Esophagus muscularis mucosa (tissue), 4 donors: Measurements from ENCODE around the gene ANTXR1. TPM values are rescaled to one million over a fixed set of nuclear protein-coding genes. Genes with fewer than 3 reads are reported as not detected.

Experiments
- DNase-seq: peaks from one replicate; pipeline ENCODE4 v3.0.0-alpha.2; 2017; ENCODE audit errors: extremely low spot score
- H3K27ac ChIP-seq, 4 donors: fragments of 200-600 bp; sonication (generic); replicated peaks in 1 of 4; 1 replicate in 3 of 4; 2 replicates in 1 of 4; pipeline ENCODE4 v1.5.1; 2016 to 2019; ENCODE audit warnings: mild to moderate bottlenecking in 1 of 4
- H3K27me3 ChIP-seq, 4 donors: fragments of 200-600 bp; sonication (generic); one replicate each; pipeline versions ENCODE4 v1.5.1 to v1.6.0; 2016 to 2019
- H3K36me3 ChIP-seq, 4 donors: fragments of 200-600 bp; sonication (generic); one replicate each; pipeline ENCODE4 v1.5.1; 2016 to 2019
- H3K4me1 ChIP-seq, 4 donors: fragments of 200-600 bp; sonication (generic); one replicate each; pipeline ENCODE4 v1.5.1; 2016 to 2019
- H3K4me3 ChIP-seq, 4 donors: fragments of 200-600 bp; sonication (generic); 1 replicate in 2 of 4; 2 replicates in 2 of 4; pipeline ENCODE4 v1.5.1; 2016 to 2019; ENCODE audit warnings: mild to moderate bottlenecking in 4 of 4, moderate library complexity in 1 of 4
- H3K9me3 ChIP-seq, 4 donors: fragments of 200-600 bp; sonication (generic); 1 replicate in 3 of 4; 2 replicates in 1 of 4; pipeline ENCODE4 v1.5.1; 2016 to 2019
- CTCF ChIP-seq, 3 experiments: fragments of 200-600 bp in 2 of 3; fragments of 450-650 bp in 1 of 3; sonication (generic) in 2 of 3; IDR thresholded peaks; one replicate each; pipeline ENCODE4 v1.5.1; 2017 to 2019; ENCODE audit warnings: antibody characterized with exemption in 3 of 3, mild to moderate bottlenecking in 2 of 3, moderate library complexity in 1 of 3
- EP300 ChIP-seq: sonication (generic); formaldehyde crosslinking; IDR thresholded peaks from one replicate; pipeline ENCODE4 v1.6.1; 2017; ENCODE audit warnings: antibody characterized with exemption
- POLR2A ChIP-seq: fragments of 450-650 bp; IDR thresholded peaks from one replicate; pipeline ENCODE4 v1.6.1; 2017; ENCODE audit warnings: antibody characterized with exemption, moderate library complexity, mild to moderate bottlenecking, low read depth
- POLR2AphosphoS5 ChIP-seq, 2 donors: sonication (generic); formaldehyde crosslinking; IDR thresholded peaks; one replicate each; pipeline ENCODE4 v1.6.1; 2017; ENCODE audit warnings: antibody characterized with exemption in 2 of 2
- WGBS: methylation state at CpG from one replicate; pipeline ENCODE4 v1.1.5; 2018; 5-methylcytosine and 5-hydroxymethylcytosine counted together
- intact Hi-C: fragments of 100-400 bp; cut with DNase I; formaldehyde crosslinking; loops from one replicate; pipeline ENCODE4 v1.15.1; 2023
- total RNA-seq, 4 donors: library from RNA; depleted of rRNA; stranded (reverse); fragments of >200 nt; gene quantifications; one replicate each; pipeline versions ENCODE4 v1.1.0 to v1.2.1, GENCODE V29; 2016

Gene ANTXR1
- total RNA-seq, 4 donors from 2014 or later, result 74.6 to 115 (median 92.1) TPM

- no peak overlapping the region for H3K4me3 ChIP-seq
- no peaks in the 10 kb centered on the region for H3K9me3 ChIP-seq
- no peaks in the 10 kb centered on the region for H3K27me3 ChIP-seq
- 70% methylated on average over 3 of the region's 3 CpGs for WGBS
- intact Hi-C loops, result no loop called here
- H3K4me1 ChIP-seq, result peaks cover 9 to 71% (median 63%) of the 10 kb centered on the region in 4 donors
- peaks cover 0 to 23% (median 6%) of the 10 kb centered on the region in 4 donors for H3K36me3 ChIP-seq
- TF ChIP-seq CTCF (IDR thresholded peaks at IDR 0.05), result no peak
- TF ChIP-seq EP300, result no peak
- no peak for TF ChIP-seq POLR2A
- no peak for TF ChIP-seq POLR2AphosphoS5 (IDR thresholded peaks at IDR 0.05)
- peak overlapping the region; percentile 87 to 91 (median 88) for H3K27ac ChIP-seq
- no peak for DNase-seq
Measured at GRCh38 chr2:69178756-69179155, 165.8 kb downstream of the ANTXR1 start.

GRCh38 chr2:69180227-69180626 lies 167.2 kb downstream of the ANTXR1 start:
- H3K4me1 ChIP-seq, result peaks cover 9 to 63% (median 58%) of the 10 kb centered on the region in 4 donors
- intact Hi-C loops, result no loop called here
- peaks cover 0 to 38% (median 7%) of the 10 kb centered on the region in 4 donors for H3K36me3 ChIP-seq
- DNase-seq, result no peak
- no peak overlapping the region for H3K4me3 ChIP-seq
- WGBS, result 71% methylated on average over 1 of the region's 1 CpG
- no peaks in the 10 kb centered on the region for H3K9me3 ChIP-seq
- H3K27me3 ChIP-seq, result no peaks in the 10 kb centered on the region
- TF ChIP-seq CTCF (IDR thresholded peaks at IDR 0.05) (no peak), EP300 (no peak), POLR2A (no peak), POLR2AphosphoS5 (IDR thresholded peaks at IDR 0.05) (no peak)
- H3K27ac ChIP-seq, result peak overlapping the region; percentile 87 to 91 (median 88)

- Histone ChIP-seq H3K36me3 (peaks cover 0 to 45% (median 9%) of the 10 kb centered on the region in 4 donors), H3K27ac (peak overlapping the region; percentile 87 to 91 (median 88)), H3K9me3 (no peaks in the 10 kb centered on the region), H3K4me1 (peaks cover 9 to 55% (median 51%) of the 10 kb centered on the region in 4 donors), H3K4me3 (no peak overlapping the region), H3K27me3 (no peaks in the 10 kb centered on the region)
- TF ChIP-seq POLR2A, result no peak
- no peak for TF ChIP-seq EP300
- TF ChIP-seq POLR2AphosphoS5 (IDR thresholded peaks at IDR 0.05), result no peak
- TF ChIP-seq CTCF (IDR thresholded peaks at IDR 0.05), result no peak
- intact Hi-C loops, result no loop called here
- WGBS, result 74% methylated on average over 1 of the region's 1 CpG
- no peak for DNase-seq
Measured at GRCh38 chr2:69180974-69181373, 168.0 kb downstream of the ANTXR1 start.

- Histone ChIP-seq H3K27me3 (no peaks in the 10 kb centered on the region), H3K4me1 (peaks cover 8 to 46% (median 41%) of the 10 kb centered on the region in 4 donors), H3K27ac (peak overlapping the region in 3 of 4 donors; percentile 88 to 91 (median 88)), H3K36me3 (peaks cover 0 to 54% (median 11%) of the 10 kb centered on the region in 4 donors), H3K9me3 (no peaks in the 10 kb centered on the region), H3K4me3 (no peak overlapping the region)
- no peak for DNase-seq
- TF ChIP-seq POLR2AphosphoS5 (IDR thresholded peaks at IDR 0.05), result no peak
- TF ChIP-seq POLR2A, result no peak
- TF ChIP-seq CTCF (IDR thresholded peaks at IDR 0.05), result no peak
- TF ChIP-seq EP300, result no peak
- 90% methylated on average over 13 of the region's 13 CpGs for WGBS
- intact Hi-C loops, result no loop called here
Measured at GRCh38 chr2:69181806-69182427, 168.9 kb downstream of the ANTXR1 start.
